ENCODE data around the gene SIMC1. TPM values are rescaled to one million over a fixed set of nuclear protein-coding genes. Genes with fewer than 3 reads are reported as not detected.

SIMC1 gene
- total RNA-seq, 3 donors from 2014 or later (not counting 1 experiment from before 2014, with no cell fraction given), result 19.6 to 30.2 (median 27.8) TPM

GRCh38 chr5:176384366-176384930 lies 146.2 kb downstream of the SIMC1 start:
- Histone ChIP-seq H3K27ac (ENCODE audit: low read length) (no peak overlapping the region), H3K4me3 (ENCODE audit: low read length) (no peak overlapping the region), H3K4me1 (ENCODE audit: control insufficient read depth, insufficient read depth, low read length) (peaks cover 12% of the 10 kb centered on the region), H3K9me3 (ENCODE audit: control insufficient read depth, insufficient read depth, low read length) (no peaks in the 10 kb centered on the region), H3K36me3 (ENCODE audit: control insufficient read depth, insufficient read depth, low read length) (peaks cover 46% of the 10 kb centered on the region), H3K27me3 (ENCODE audit: control insufficient read depth, insufficient read depth, low read length) (no peaks in the 10 kb centered on the region)
- Mint-ChIP-seq H3K9me3 (no peaks in the 10 kb centered on the region), H3K4me3 (no peak overlapping the region), H3K4me1 (peaks cover 33 to 34% of the 10 kb centered on the region in 2 donors), H3K27ac (no peak overlapping the region), H3K27me3 (ENCODE audit: low read depth in 2 of 2) (no peaks in the 10 kb centered on the region), H3K36me3 (no peaks in the 10 kb centered on the region)
- ATAC-seq, result no peak
- intact Hi-C loops (cut with micrococcal nuclease), result no loop called here
- WGBS (ENCODE audit: insufficient coverage), result 94% methylated on average over 8 of the region's 8 CpGs
- no peak for TF ChIP-seq CTCF (IDR thresholded peaks at IDR 0.05)
- DNase-seq, result no peak

- no peak overlapping the region for H3K4me3 Mint-ChIP-seq
- Histone ChIP-seq H3K27me3 (ENCODE audit: control insufficient read depth, insufficient read depth, low read length) (no peaks in the 10 kb centered on the region), H3K4me1 (ENCODE audit: control insufficient read depth, insufficient read depth, low read length) (peaks cover 17% of the 10 kb centered on the region), H3K27ac (ENCODE audit: low read length) (no peak overlapping the region), H3K4me3 (ENCODE audit: low read length) (no peak overlapping the region), H3K9me3 (ENCODE audit: control insufficient read depth, insufficient read depth, low read length) (no peaks in the 10 kb centered on the region), H3K36me3 (ENCODE audit: control insufficient read depth, insufficient read depth, low read length) (peaks cover 46% of the 10 kb centered on the region)
- no peak for TF ChIP-seq CTCF (IDR thresholded peaks at IDR 0.05)
- H3K4me1 Mint-ChIP-seq, result peaks cover 34 to 36% of the 10 kb centered on the region in 2 donors
- intact Hi-C loops (cut with micrococcal nuclease), result no loop called here
- H3K36me3 Mint-ChIP-seq, result no peaks in the 10 kb centered on the region
- 96% methylated on average over 12 of the region's 12 CpGs for WGBS (ENCODE audit: insufficient coverage)
- DNase-seq (no peak), ATAC-seq (no peak)
- no peaks in the 10 kb centered on the region for H3K9me3 Mint-ChIP-seq
- H3K27me3 Mint-ChIP-seq (ENCODE audit: low read depth in 2 of 2), result no peaks in the 10 kb centered on the region
- no peak overlapping the region for H3K27ac Mint-ChIP-seq
Observed at GRCh38 chr5:176384991-176385390, 146.8 kb downstream of the SIMC1 start.

- WGBS (ENCODE audit: insufficient coverage), result 100% methylated on average over 1 of the region's 1 CpG
- Mint-ChIP-seq H3K9me3 (no peaks in the 10 kb centered on the region), H3K36me3 (no peaks in the 10 kb centered on the region), H3K27me3 (ENCODE audit: low read depth in 2 of 2) (no peaks in the 10 kb centered on the region), H3K27ac (no peak overlapping the region), H3K4me1 (peaks cover 34 to 36% of the 10 kb centered on the region in 2 donors), H3K4me3 (peak overlapping the region; percentile 52)
- Histone ChIP-seq H3K9me3 (ENCODE audit: control insufficient read depth, insufficient read depth, low read length) (no peaks in the 10 kb centered on the region), H3K27ac (ENCODE audit: low read length) (no peak overlapping the region), H3K36me3 (ENCODE audit: control insufficient read depth, insufficient read depth, low read length) (peaks cover 46% of the 10 kb centered on the region), H3K4me1 (ENCODE audit: control insufficient read depth, insufficient read depth, low read length) (peaks cover 20% of the 10 kb centered on the region), H3K4me3 (ENCODE audit: low read length) (no peak overlapping the region), H3K27me3 (ENCODE audit: control insufficient read depth, insufficient read depth, low read length) (no peaks in the 10 kb centered on the region)
- intact Hi-C loops (cut with micrococcal nuclease), result no loop called here
- no peak for DNase-seq
- no peak for TF ChIP-seq CTCF (IDR thresholded peaks at IDR 0.05)
- no peak for ATAC-seq
Observed at GRCh38 chr5:176386491-176386890, 148.3 kb downstream of the SIMC1 start.

- no peaks in the 10 kb centered on the region for H3K9me3 Mint-ChIP-seq
- no peak for ATAC-seq
- no peaks in the 10 kb centered on the region for H3K27me3 ChIP-seq (ENCODE audit: control insufficient read depth, insufficient read depth, low read length)
- H3K27me3 Mint-ChIP-seq (ENCODE audit: low read depth in 2 of 2), result no peaks in the 10 kb centered on the region
- no peaks in the 10 kb centered on the region for H3K9me3 ChIP-seq (ENCODE audit: control insufficient read depth, insufficient read depth, low read length)
- no peak overlapping the region for H3K27ac ChIP-seq (ENCODE audit: low read length)
- H3K36me3 Mint-ChIP-seq, result no peaks in the 10 kb centered on the region
- 39% methylated on average over 7 of the region's 8 CpGs for WGBS (ENCODE audit: insufficient coverage)
- no peak for DNase-seq
- H3K27ac Mint-ChIP-seq, result peak overlapping the region; percentile 90 to 100
- no peak for TF ChIP-seq CTCF (IDR thresholded peaks at IDR 0.05)
- intact Hi-C loops (cut with micrococcal nuclease), result no loop called here
- peaks cover 20% of the 10 kb centered on the region for H3K4me1 ChIP-seq (ENCODE audit: control insufficient read depth, insufficient read depth, low read length)
- H3K4me3 Mint-ChIP-seq, result peak overlapping the region; percentile 99
- peaks cover 43% of the 10 kb centered on the region for H3K36me3 ChIP-seq (ENCODE audit: control insufficient read depth, insufficient read depth, low read length)
- peaks cover 34 to 36% of the 10 kb centered on the region in 2 donors for H3K4me1 Mint-ChIP-seq
- H3K4me3 ChIP-seq (ENCODE audit: low read length), result peak overlapping the region; percentile 93
Observed at GRCh38 chr5:176387384-176387925, 149.2 kb downstream of the SIMC1 start.

Measured in natural killer cell (primary cell).